ENCODE results near the gene LHX4. TPM values are rescaled to one million over a fixed set of nuclear protein-coding genes. Genes with fewer than 3 reads are reported as not detected.

Gene LHX4
- total RNA-seq, 4 donors from 2014 or later: 0.48 to 1.2 TPM; not detected in 2

DNA sequence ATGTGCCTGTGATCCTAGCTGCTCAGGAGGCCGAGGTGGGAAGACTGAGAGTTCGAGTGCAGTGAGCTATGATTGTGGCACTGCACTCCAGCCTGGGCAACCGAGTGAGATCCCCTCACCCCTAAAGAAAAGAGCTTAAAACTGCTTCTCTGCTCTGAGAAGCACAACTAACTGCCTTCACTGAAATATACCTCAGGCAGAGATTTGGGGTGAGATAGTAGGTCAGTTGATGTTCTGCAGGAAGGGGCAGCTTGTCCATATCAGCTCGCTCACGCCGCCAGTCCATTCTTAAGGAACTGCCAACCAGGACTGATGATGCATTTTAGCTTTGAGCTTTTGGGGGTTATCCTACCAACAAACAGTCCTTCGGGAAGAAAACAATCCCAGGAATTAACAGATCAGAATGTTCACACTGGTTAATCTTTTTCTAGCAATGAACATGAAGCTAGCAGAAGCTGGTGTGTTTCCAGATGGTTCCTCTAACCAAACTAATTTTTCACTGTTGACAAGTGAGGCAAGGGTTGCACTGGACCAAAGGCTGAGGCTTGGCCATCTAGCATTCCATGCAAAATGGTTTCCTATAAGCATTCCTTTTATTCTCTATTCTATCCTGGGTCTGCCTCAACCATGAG, 31.6 kb downstream of the LHX4 start:
- Histone ChIP-seq H3K4me3 (no peak overlapping the region), H3K4me1 (peaks cover 0 to 4% (median 0%) of the 10 kb centered on the region in 4 donors), H3K9me3 (no peaks in the 10 kb centered on the region), H3K27me3 (peaks cover 27% of the 10 kb centered on the region), H3K27ac (no peak overlapping the region), H3K36me3 (no peaks in the 10 kb centered on the region)
- WGBS, 2 donors (ENCODE audit: low coverage in 1 of 2): 69 to 78% methylated on average over 7 of the region's 7 CpGs
- intact Hi-C loops (cut with DNase I; ENCODE audit: low total_unique reads) (no loop called here), in situ Hi-C loops (cut with MboI; ENCODE audit: low pct_ligation_motif_present in 1 of 4, low pct_unique_long_range_greater_than_20kb in 1 of 4, low sequenced_read_pairs in 3 of 4) (loop anchor here in 2 of 4 donors (25.0 kb wide), 1 partner anchor 226 kb away; no protein-coding TSS in a partner anchor)
- TF ChIP-seq, protein P1, sequence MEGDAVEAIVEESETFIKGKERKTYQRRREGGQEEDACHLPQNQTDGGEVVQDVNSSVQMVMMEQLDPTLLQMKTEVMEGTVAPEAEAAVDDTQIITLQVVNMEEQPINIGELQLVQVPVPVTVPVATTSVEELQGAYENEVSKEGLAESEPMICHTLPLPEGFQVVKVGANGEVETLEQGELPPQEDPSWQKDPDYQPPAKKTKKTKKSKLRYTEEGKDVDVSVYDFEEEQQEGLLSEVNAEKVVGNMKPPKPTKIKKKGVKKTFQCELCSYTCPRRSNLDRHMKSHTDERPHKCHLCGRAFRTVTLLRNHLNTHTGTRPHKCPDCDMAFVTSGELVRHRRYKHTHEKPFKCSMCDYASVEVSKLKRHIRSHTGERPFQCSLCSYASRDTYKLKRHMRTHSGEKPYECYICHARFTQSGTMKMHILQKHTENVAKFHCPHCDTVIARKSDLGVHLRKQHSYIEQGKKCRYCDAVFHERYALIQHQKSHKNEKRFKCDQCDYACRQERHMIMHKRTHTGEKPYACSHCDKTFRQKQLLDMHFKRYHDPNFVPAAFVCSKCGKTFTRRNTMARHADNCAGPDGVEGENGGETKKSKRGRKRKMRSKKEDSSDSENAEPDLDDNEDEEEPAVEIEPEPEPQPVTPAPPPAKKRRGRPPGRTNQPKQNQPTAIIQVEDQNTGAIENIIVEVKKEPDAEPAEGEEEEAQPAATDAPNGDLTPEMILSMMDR (IDR thresholded peaks at IDR 0.05): no peak
- TF ChIP-seq POLR2AphosphoS5 (IDR thresholded peaks at IDR 0.05): no peak
- no peak for TF ChIP-seq POLR2A (IDR thresholded peaks at IDR 0.05)
- no peak for TF ChIP-seq EP300 (IDR thresholded peaks at IDR 0.05; ENCODE audit: low read depth)
- no peak for DNase-seq

- H3K9me3 ChIP-seq: no peaks in the 10 kb centered on the region
- 53 to 58% methylated on average over 5 to 12 of the region's 12 CpGs for WGBS, 2 donors (ENCODE audit: low coverage in 1 of 2)
- H3K27me3 ChIP-seq: peaks cover 17% of the 10 kb centered on the region
- H3K36me3 ChIP-seq: no peaks in the 10 kb centered on the region
- in situ Hi-C loops (cut with MboI; ENCODE audit: low pct_ligation_motif_present in 1 of 4, low pct_unique_long_range_greater_than_20kb in 1 of 4, low sequenced_read_pairs in 3 of 4): loop anchor here in 2 of 4 donors (25.0 kb wide), 1 partner anchor 224 kb away; no protein-coding TSS in a partner anchor
- peaks cover 0 to 4% (median 0%) of the 10 kb centered on the region in 4 donors for H3K4me1 ChIP-seq
- DNase-seq: no peak
- TF ChIP-seq POLR2A (IDR thresholded peaks at IDR 0.05) (no peak), EP300 (IDR thresholded peaks at IDR 0.05; ENCODE audit: low read depth) (no peak), POLR2AphosphoS5 (IDR thresholded peaks at IDR 0.05) (no peak)
- TF ChIP-seq, protein P1 (IDR thresholded peaks at IDR 0.05): no peak
- H3K27ac ChIP-seq: no peak overlapping the region
- H3K4me3 ChIP-seq: no peak overlapping the region
- intact Hi-C loops (cut with DNase I; ENCODE audit: low total_unique reads): no loop called here
Observed at GRCh38 chr1:180262628-180263488, 32.8 kb downstream of the LHX4 start.

DNA sequence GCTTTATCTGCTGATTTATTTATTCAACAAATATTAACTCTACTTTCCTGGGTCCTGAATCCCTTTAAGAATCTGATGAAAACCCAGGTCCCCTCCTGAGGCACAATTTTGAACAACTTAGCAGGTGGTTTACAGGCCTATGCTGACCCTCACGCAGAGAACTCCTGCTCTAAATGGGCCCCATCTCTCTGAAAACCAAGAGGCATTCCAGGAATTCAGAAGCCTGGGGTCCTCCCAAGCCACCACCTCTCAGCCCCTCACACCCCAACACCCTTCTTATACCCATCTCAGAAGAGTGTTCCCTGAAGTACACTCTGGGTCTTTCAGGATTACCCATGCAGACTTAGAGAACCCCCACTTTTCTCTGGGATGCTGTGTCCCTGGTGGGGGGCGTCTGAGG, 34.5 kb downstream of the LHX4 start:
- 66% methylated on average over 2 of the region's 2 CpGs; no CpG with 5 or more reads in 1 of the 2 donors for WGBS, 2 donors (ENCODE audit: low coverage in 1 of 2)
- Histone ChIP-seq H3K4me3 (no peak overlapping the region), H3K27me3 (peaks cover under 1% of the 10 kb centered on the region), H3K9me3 (no peaks in the 10 kb centered on the region), H3K27ac (no peak overlapping the region), H3K36me3 (no peaks in the 10 kb centered on the region), H3K4me1 (peaks cover 0 to 9% (median 2%) of the 10 kb centered on the region in 4 donors)
- TF ChIP-seq POLR2AphosphoS5 (IDR thresholded peaks at IDR 0.05): no peak
- TF ChIP-seq, protein P1 (IDR thresholded peaks at IDR 0.05): no peak
- no peak for TF ChIP-seq POLR2A (IDR thresholded peaks at IDR 0.05)
- no peak for TF ChIP-seq EP300 (IDR thresholded peaks at IDR 0.05; ENCODE audit: low read depth)
- no peak for DNase-seq
- intact Hi-C loops (cut with DNase I; ENCODE audit: low total_unique reads) (no loop called here), in situ Hi-C loops (cut with MboI; ENCODE audit: low pct_ligation_motif_present in 1 of 4, low pct_unique_long_range_greater_than_20kb in 1 of 4, low sequenced_read_pairs in 3 of 4) (loop anchor here in 2 of 4 donors (25.0 kb wide), 1 partner anchor 223 kb away; no protein-coding TSS in a partner anchor)

DNA sequence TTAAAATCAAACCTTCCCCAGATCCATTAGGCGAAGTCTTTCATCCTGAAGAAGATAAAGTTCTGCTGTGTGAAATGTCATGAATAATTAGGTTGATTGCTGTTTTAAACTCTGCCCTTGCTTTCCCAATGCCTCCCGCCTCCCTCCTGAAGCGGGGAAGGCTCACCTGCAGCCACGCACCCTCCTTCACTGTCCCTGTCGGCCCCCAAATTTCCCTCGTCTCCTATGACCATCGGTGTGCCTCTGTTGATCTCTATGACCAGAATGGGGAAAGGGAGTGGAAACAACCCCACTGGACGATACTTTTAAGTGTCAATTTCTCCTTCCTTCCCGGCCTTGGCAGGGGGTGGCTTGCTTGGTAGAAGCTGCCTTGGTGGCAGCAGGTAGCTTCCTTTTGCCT, 35.1 kb downstream of the LHX4 start:
- no peaks in the 10 kb centered on the region for H3K9me3 ChIP-seq
- H3K27me3 ChIP-seq: no peaks in the 10 kb centered on the region
- H3K27ac ChIP-seq: no peak overlapping the region
- H3K36me3 ChIP-seq: no peaks in the 10 kb centered on the region
- no peak for TF ChIP-seq POLR2AphosphoS5 (IDR thresholded peaks at IDR 0.05)
- TF ChIP-seq, protein P1 (IDR thresholded peaks at IDR 0.05): no peak
- TF ChIP-seq EP300 (IDR thresholded peaks at IDR 0.05; ENCODE audit: low read depth): no peak
- TF ChIP-seq POLR2A (IDR thresholded peaks at IDR 0.05): no peak
- 78 to 80% methylated on average over 1 to 9 of the region's 9 CpGs for WGBS, 2 donors (ENCODE audit: low coverage in 1 of 2)
- DNase-seq: no peak
- H3K4me3 ChIP-seq: no peak overlapping the region
- H3K4me1 ChIP-seq: peaks cover 0 to 10% (median 6%) of the 10 kb centered on the region in 4 donors
- intact Hi-C loops (cut with DNase I; ENCODE audit: low total_unique reads) (no loop called here), in situ Hi-C loops (cut with MboI; ENCODE audit: low pct_ligation_motif_present in 1 of 4, low pct_unique_long_range_greater_than_20kb in 1 of 4, low sequenced_read_pairs in 3 of 4) (loop anchor here in 2 of 4 donors (25.0 kb wide), 1 partner anchor 222 kb away; no protein-coding TSS in a partner anchor)

Data from transverse colon (tissue), 4 donors.